ENCODE data around the gene PEG3. TPM values are rescaled to one million over a fixed set of nuclear protein-coding genes. Genes with fewer than 3 reads are reported as not detected.
A peak's percentile ranks its signal among the peaks of the same experiment; 100 is the strongest.

The PEG3 gene
- total and polyA plus RNA-seq, 4 donors = 2.2 to 188 (median 7.7) TPM

DNA sequence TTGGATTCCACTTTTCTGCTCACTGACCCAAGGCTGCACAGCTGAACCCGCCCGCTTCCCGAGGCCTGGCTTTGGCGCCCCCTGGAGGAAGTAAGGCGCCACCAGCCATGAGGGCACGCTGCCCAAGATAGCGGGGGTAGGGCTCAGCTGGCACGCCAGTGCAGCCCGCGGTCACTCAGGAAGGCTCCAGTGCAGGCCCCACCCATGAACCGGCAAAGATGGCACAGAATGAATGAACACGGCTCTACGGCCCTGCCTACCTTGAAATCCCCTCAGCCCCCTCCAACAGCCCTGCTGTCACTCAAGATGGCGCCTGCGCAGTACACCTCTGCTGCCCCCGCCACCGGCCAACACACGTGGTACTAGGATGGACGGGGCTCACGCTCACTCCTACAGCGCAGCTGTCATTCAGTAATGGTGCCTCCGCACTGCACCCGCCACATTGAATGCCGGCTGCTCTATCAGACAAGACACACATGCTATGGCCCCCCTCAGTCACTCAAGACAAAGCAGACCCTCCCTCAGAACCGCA, 3.0 kb downstream of the PEG3 start:
- Histone ChIP-seq H3K36me3 (ENCODE audit: control insufficient read depth in 4 of 4, insufficient read depth in 3 of 4, low read depth in 1 of 4, low read length in 3 of 4) (peaks cover 0 to 2% (median 0%) of the 10 kb centered on the region in 4 donors), H3K27ac (ENCODE audit: low read depth in 1 of 2, low read length in 2 of 2) (peak overlapping the region; percentile 88 to 91), H3K4me1 (ENCODE audit: control insufficient read depth in 4 of 4, insufficient read depth in 4 of 4, low read length in 3 of 4) (peaks cover 0 to 20% (median 4%) of the 10 kb centered on the region in 4 donors), H3K9ac (ENCODE audit: low read depth in 1 of 2, low read length in 2 of 2) (no peak overlapping the region), H3K27me3 (ENCODE audit: control insufficient read depth in 4 of 4, insufficient read depth in 4 of 4, low read length in 3 of 4) (no peaks in the 10 kb centered on the region), H3K9me3 (ENCODE audit: control insufficient read depth in 4 of 4, low read length in 3 of 4) (peaks cover 0 to 9% (median under 1%) of the 10 kb centered on the region in 4 donors), H3K4me3 (ENCODE audit: low read depth in 1 of 3, low read length in 3 of 3) (peak overlapping the region; percentile 43 to 60 (median 52))
- peak; percentile 59 for DNase-seq (ENCODE audit: low spot score)
- TF ChIP-seq TAF1 (conservative IDR thresholded peaks at IDR 0.05) (no peak), RXRA (IDR thresholded peaks at IDR 0.05) (peak in 1 of 2 donors; percentile 50), RAD21 (IDR thresholded peaks at IDR 0.05) (peak; percentile 75 to 81)
- TF ChIP-seq, protein P1, sequence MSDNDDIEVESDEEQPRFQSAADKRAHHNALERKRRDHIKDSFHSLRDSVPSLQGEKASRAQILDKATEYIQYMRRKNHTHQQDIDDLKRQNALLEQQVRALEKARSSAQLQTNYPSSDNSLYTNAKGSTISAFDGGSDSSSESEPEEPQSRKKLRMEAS (IDR thresholded peaks at IDR 0.05) = peak; percentile 18
- TF ChIP-seq, protein P2, sequence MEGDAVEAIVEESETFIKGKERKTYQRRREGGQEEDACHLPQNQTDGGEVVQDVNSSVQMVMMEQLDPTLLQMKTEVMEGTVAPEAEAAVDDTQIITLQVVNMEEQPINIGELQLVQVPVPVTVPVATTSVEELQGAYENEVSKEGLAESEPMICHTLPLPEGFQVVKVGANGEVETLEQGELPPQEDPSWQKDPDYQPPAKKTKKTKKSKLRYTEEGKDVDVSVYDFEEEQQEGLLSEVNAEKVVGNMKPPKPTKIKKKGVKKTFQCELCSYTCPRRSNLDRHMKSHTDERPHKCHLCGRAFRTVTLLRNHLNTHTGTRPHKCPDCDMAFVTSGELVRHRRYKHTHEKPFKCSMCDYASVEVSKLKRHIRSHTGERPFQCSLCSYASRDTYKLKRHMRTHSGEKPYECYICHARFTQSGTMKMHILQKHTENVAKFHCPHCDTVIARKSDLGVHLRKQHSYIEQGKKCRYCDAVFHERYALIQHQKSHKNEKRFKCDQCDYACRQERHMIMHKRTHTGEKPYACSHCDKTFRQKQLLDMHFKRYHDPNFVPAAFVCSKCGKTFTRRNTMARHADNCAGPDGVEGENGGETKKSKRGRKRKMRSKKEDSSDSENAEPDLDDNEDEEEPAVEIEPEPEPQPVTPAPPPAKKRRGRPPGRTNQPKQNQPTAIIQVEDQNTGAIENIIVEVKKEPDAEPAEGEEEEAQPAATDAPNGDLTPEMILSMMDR (IDR thresholded peaks at IDR 0.05; ENCODE audit: low read depth, low read length, missing input control) = peak; percentile 82
- WGBS = 49% methylated on average over 25 of the region's 25 CpGs

DNA sequence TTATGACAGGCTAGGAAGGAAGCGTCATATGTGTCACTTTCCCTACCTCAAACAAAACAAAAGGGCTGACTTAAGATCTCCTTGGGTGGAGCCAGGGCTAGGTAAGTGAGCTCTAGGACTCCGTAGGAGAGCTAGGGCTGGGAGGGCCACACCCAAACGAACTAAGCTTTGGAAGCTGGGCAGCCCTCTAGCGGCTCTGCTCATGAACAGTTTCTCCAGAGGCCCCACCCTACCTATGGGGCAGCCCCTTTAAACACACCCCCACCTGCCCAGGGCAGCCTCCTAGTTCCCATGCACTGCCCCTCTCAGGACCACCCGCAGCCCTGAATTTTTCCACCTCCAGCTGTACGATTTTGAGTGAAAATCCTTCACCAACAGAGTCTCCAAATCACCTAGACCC, 3.5 kb downstream of the PEG3 start:
- Histone ChIP-seq H3K4me1 (ENCODE audit: control insufficient read depth in 4 of 4, insufficient read depth in 4 of 4, low read length in 3 of 4) (peaks cover 0 to 20% (median 4%) of the 10 kb centered on the region in 4 donors), H3K4me3 (ENCODE audit: low read depth in 1 of 3, low read length in 3 of 3) (no peak overlapping the region), H3K27me3 (ENCODE audit: control insufficient read depth in 4 of 4, insufficient read depth in 4 of 4, low read length in 3 of 4) (no peaks in the 10 kb centered on the region), H3K27ac (ENCODE audit: low read depth in 1 of 2, low read length in 2 of 2) (peak overlapping the region; percentile 88 to 91), H3K9me3 (ENCODE audit: control insufficient read depth in 4 of 4, low read length in 3 of 4) (peaks cover 0 to 9% (median under 1%) of the 10 kb centered on the region in 4 donors), H3K9ac (ENCODE audit: low read depth in 1 of 2, low read length in 2 of 2) (no peak overlapping the region), H3K36me3 (ENCODE audit: control insufficient read depth in 4 of 4, insufficient read depth in 3 of 4, low read depth in 1 of 4, low read length in 3 of 4) (peaks cover 0 to 2% (median 0%) of the 10 kb centered on the region in 4 donors)
- no peak for DNase-seq (ENCODE audit: low spot score)
- TF ChIP-seq FOXA2 (IDR thresholded peaks at IDR 0.05) (no peak), NR2F2 (IDR thresholded peaks at IDR 0.05) (no peak), HNF4G (IDR thresholded peaks at IDR 0.05) (no peak), RXRA (IDR thresholded peaks at IDR 0.05) (no peak), TAF1 (conservative IDR thresholded peaks at IDR 0.05) (no peak), RAD21 (IDR thresholded peaks at IDR 0.05) (no peak), FOXA1 (IDR thresholded peaks at IDR 0.05) (no peak), YY1 (IDR thresholded peaks at IDR 0.05) (no peak), SP1 (IDR thresholded peaks at IDR 0.05) (no peak), JUND (IDR thresholded peaks at IDR 0.05) (no peak), EGR1 (IDR thresholded peaks at IDR 0.05; ENCODE audit: low read depth in 2 of 2) (no peak), GABPA (IDR thresholded peaks at IDR 0.05 in 1 of 2, conservative IDR thresholded peaks at IDR 0.05 in 1 of 2) (no peak), HNF4A (conservative IDR thresholded peaks at IDR 0.05) (no peak)
- TF ChIP-seq, protein P3, sequence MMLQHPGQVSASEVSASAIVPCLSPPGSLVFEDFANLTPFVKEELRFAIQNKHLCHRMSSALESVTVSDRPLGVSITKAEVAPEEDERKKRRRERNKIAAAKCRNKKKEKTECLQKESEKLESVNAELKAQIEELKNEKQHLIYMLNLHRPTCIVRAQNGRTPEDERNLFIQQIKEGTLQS (IDR thresholded peaks at IDR 0.05) = no peak
- TF ChIP-seq, protein P4, sequence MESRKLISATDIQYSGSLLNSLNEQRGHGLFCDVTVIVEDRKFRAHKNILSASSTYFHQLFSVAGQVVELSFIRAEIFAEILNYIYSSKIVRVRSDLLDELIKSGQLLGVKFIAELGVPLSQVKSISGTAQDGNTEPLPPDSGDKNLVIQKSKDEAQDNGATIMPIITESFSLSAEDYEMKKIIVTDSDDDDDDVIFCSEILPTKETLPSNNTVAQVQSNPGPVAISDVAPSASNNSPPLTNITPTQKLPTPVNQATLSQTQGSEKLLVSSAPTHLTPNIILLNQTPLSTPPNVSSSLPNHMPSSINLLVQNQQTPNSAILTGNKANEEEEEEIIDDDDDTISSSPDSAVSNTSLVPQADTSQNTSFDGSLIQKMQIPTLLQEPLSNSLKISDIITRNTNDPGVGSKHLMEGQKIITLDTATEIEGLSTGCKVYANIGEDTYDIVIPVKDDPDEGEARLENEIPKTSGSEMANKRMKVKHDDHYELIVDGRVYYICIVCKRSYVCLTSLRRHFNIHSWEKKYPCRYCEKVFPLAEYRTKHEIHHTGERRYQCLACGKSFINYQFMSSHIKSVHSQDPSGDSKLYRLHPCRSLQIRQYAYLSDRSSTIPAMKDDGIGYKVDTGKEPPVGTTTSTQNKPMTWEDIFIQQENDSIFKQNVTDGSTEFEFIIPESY (IDR thresholded peaks at IDR 0.05) = no peak
- TF ChIP-seq, protein P1 (IDR thresholded peaks at IDR 0.05) = no peak
- TF ChIP-seq, protein P5, sequence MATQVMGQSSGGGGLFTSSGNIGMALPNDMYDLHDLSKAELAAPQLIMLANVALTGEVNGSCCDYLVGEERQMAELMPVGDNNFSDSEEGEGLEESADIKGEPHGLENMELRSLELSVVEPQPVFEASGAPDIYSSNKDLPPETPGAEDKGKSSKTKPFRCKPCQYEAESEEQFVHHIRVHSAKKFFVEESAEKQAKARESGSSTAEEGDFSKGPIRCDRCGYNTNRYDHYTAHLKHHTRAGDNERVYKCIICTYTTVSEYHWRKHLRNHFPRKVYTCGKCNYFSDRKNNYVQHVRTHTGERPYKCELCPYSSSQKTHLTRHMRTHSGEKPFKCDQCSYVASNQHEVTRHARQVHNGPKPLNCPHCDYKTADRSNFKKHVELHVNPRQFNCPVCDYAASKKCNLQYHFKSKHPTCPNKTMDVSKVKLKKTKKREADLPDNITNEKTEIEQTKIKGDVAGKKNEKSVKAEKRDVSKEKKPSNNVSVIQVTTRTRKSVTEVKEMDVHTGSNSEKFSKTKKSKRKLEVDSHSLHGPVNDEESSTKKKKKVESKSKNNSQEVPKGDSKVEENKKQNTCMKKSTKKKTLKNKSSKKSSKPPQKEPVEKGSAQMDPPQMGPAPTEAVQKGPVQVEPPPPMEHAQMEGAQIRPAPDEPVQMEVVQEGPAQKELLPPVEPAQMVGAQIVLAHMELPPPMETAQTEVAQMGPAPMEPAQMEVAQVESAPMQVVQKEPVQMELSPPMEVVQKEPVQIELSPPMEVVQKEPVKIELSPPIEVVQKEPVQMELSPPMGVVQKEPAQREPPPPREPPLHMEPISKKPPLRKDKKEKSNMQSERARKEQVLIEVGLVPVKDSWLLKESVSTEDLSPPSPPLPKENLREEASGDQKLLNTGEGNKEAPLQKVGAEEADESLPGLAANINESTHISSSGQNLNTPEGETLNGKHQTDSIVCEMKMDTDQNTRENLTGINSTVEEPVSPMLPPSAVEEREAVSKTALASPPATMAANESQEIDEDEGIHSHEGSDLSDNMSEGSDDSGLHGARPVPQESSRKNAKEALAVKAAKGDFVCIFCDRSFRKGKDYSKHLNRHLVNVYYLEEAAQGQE (IDR thresholded peaks at IDR 0.05) = no peak
- TF ChIP-seq, protein P2 (IDR thresholded peaks at IDR 0.05; ENCODE audit: low read depth, low read length, missing input control) = no peak
- 51% methylated on average over 6 of the region's 6 CpGs for WGBS

All from liver (tissue), 9 donors.